Naive thymus-derived CD8-positive, alpha-beta T cell (primary cell): ENCODE data around the gene KLK3. TPM values are rescaled to one million over a fixed set of nuclear protein-coding genes. Genes with fewer than 3 reads are reported as not detected.

Experiments used
- ATAC-seq, 2 donors: fragments of 150-1000 bp; cut with Tn5 transposase in 1 of 2; sonication (Bioruptor Pico), chemical (Tn5 transposase) in 1 of 2; 1 replicate in 1 of 2; 2 replicates in 1 of 2; pipeline ENCODE4 v1.10.0; 2021; ENCODE audit warnings: mild to moderate bottlenecking in 2 of 2, moderate library complexity in 2 of 2
- POLR2A ChIA-PET: fragments of 350-600 bp; sonication (Branson Sonifier 250); formaldehyde crosslinking; loops from one replicate; lab custom pipeline; 2021; ENCODE audit warnings: antibody characterized with exemption; lab: Charles Lee
- DNase-seq, 10 donors: peaks; one replicate each; pipeline versions ENCODE4 v3.0.0 to v3.0.0-alpha.2; 2020 to 2022
- H3K27ac Mint-ChIP-seq, 10 donors: one replicate each; pipeline ENCODE4 v1.8.0; 2020 to 2022; ENCODE audit warnings: mild to moderate bottlenecking in 10 of 10, mixed read lengths in 10 of 10, moderate library complexity in 4 of 10, inconsistent platforms in 1 of 10
- H3K27me3 Mint-ChIP-seq, 5 donors: one replicate each; pipeline ENCODE4 v1.8.0; 2021 to 2022; ENCODE audit warnings: mixed read lengths in 5 of 5
- H3K36me3 Mint-ChIP-seq, 3 donors: one replicate each; pipeline ENCODE4 v1.8.0; 2020 to 2022; ENCODE audit warnings: mixed read lengths in 3 of 3, mild to moderate bottlenecking in 2 of 3, inconsistent platforms in 1 of 3
- H3K4me1 Mint-ChIP-seq, 4 donors: one replicate each; pipeline ENCODE4 v1.8.0; 2021 to 2022; ENCODE audit warnings: mixed read lengths in 4 of 4
- H3K4me3 Mint-ChIP-seq, 10 donors: one replicate each; pipeline ENCODE4 v1.8.0; 2020 to 2022; ENCODE audit warnings: mild to moderate bottlenecking in 10 of 10, mixed read lengths in 10 of 10, moderate library complexity in 6 of 10, inconsistent platforms in 1 of 10
- H3K9me3 Mint-ChIP-seq, 9 donors: one replicate each; pipeline ENCODE4 v1.8.0; 2020 to 2022; ENCODE audit warnings: mixed read lengths in 9 of 9, mild to moderate bottlenecking in 3 of 9, inconsistent platforms in 1 of 9, moderate library complexity in 1 of 9
- polyA plus RNA-seq, 3 donors: library from polyadenylated mRNA; unstranded; fragments of 300-500 nt; fragmentation: Illumina TruSeq; gene quantifications; one replicate each; pipeline ENCODE4 v1.2.3, GENCODE V29; 2021
- total RNA-seq, 8 experiments: library from RNA in 2 of 8; stranded (reverse) in 2 of 8; gene quantifications; one replicate each; pipeline ENCODE4 v1.2.3 and lab custom pipeline; 2021 to 2026

KLK3 gene
- total and polyA plus RNA-seq, 5 experiments from 2014 or later: not detected

DNA sequence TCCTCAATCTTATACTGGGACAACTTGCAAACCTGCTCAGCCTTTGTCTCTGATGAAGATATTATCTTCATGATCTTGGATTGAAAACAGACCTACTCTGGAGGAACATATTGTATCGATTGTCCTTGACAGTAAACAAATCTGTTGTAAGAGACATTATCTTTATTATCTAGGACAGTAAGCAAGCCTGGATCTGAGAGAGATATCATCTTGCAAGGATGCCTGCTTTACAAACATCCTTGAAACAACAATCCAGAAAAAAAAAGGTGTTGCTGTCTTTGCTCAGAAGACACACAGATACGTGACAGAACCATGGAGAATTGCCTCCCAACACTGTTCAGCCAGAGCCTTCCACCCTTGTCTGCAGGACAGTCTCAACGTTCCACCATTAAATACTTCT, 4.0 kb upstream of the KLK3 start:
- Mint-ChIP-seq H3K4me1 (no peaks in the 10 kb centered on the region), H3K9me3 (peaks cover 0 to 2% (median 0%) of the 10 kb centered on the region in 9 donors), H3K27me3 (peaks cover 29 to 60% (median 46%) of the 10 kb centered on the region in 5 donors), H3K4me3 (no peak overlapping the region), H3K36me3 (no peaks in the 10 kb centered on the region), H3K27ac (no peak overlapping the region)
- no peak for ATAC-seq
- DNase-seq: no peak
- POLR2A ChIA-PET: no interaction called here

DNA sequence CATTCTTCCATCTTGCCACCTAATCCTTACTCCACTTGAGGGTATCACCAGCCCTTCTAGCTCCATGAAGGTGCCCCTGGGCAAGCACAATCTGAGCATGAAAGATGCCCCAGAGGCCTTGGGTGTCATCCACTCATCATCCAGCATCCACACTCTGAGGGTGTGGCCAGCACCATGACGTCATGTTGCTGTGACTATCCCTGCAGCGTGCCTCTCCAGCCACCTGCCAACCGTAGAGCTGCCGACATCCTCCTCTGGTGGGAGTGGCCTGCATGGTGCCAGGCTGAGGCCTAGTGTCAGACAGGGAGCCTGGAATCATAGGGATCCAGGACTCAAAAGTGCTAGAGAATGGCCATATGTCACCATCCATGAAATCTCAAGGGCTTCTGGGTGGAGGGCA, 3.1 kb upstream of the KLK3 start:
- ATAC-seq: no peak
- H3K27ac Mint-ChIP-seq: no peak overlapping the region
- H3K9me3 Mint-ChIP-seq: peaks cover 0 to 2% (median 0%) of the 10 kb centered on the region in 9 donors
- no peaks in the 10 kb centered on the region for H3K4me1 Mint-ChIP-seq
- no peaks in the 10 kb centered on the region for H3K36me3 Mint-ChIP-seq
- DNase-seq: no peak
- POLR2A ChIA-PET: no interaction called here
- H3K4me3 Mint-ChIP-seq: no peak overlapping the region
- H3K27me3 Mint-ChIP-seq: peaks cover 36 to 66% (median 55%) of the 10 kb centered on the region in 5 donors

DNA sequence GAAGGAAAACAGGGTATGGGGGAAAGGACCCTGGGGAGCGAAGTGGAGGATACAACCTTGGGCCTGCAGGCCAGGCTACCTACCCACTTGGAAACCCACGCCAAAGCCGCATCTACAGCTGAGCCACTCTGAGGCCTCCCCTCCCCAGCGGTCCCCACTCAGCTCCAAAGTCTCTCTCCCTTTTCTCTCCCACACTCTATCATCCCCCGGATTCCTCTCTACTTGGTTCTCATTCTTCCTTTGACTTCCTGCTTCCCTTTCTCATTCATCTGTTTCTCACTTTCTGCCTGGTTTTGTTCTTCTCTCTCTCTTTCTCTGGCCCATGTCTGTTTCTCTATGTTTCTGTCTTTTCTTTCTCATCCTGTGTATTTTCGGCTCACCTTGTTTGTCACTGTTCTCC, 2.7 kb downstream of the KLK3 start:
- no peak for ATAC-seq
- no peaks in the 10 kb centered on the region for H3K36me3 Mint-ChIP-seq
- peaks cover 0 to 18% (median 9%) of the 10 kb centered on the region in 9 donors for H3K9me3 Mint-ChIP-seq
- H3K4me3 Mint-ChIP-seq: no peak overlapping the region
- H3K27ac Mint-ChIP-seq: no peak overlapping the region
- H3K27me3 Mint-ChIP-seq: peaks cover 52 to 70% (median 65%) of the 10 kb centered on the region in 5 donors
- peaks cover 0 to 4% (median 0%) of the 10 kb centered on the region in 4 donors for H3K4me1 Mint-ChIP-seq
- POLR2A ChIA-PET: no interaction called here
- no peak for DNase-seq

DNA sequence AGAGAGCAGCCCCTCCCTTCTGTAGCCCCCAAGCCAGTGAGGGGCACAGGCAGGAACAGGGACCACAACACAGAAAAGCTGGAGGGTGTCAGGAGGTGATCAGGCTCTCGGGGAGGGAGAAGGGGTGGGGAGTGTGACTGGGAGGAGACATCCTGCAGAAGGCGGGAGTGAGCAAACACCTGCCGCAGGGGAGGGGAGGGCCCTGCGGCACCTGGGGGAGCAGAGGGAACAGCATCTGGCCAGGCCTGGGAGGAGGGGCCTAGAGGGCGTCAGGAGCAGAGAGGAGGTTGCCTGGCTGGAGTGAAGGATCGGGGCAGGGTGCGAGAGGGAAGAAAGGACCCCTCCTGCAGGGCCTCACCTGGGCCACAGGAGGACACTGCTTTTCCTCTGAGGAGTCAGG, 4.2 kb downstream of the KLK3 start:
- POLR2A ChIA-PET: no interaction called here
- Mint-ChIP-seq H3K27ac (no peak overlapping the region), H3K4me1 (peaks cover 0 to 4% (median 0%) of the 10 kb centered on the region in 4 donors), H3K9me3 (peaks cover 0 to 18% (median 9%) of the 10 kb centered on the region in 9 donors), H3K27me3 (peaks cover 48 to 67% (median 62%) of the 10 kb centered on the region in 5 donors), H3K4me3 (no peak overlapping the region), H3K36me3 (no peaks in the 10 kb centered on the region)
- ATAC-seq: no peak
- no peak for DNase-seq

GRCh38 chr19:50859849-50860248, 5.1 kb downstream of the KLK3 start:
- Mint-ChIP-seq H3K27ac (no peak overlapping the region), H3K4me3 (no peak overlapping the region), H3K9me3 (peaks cover 0 to 18% (median 9%) of the 10 kb centered on the region in 9 donors), H3K4me1 (peaks cover 0 to 4% (median 0%) of the 10 kb centered on the region in 4 donors), H3K36me3 (no peaks in the 10 kb centered on the region), H3K27me3 (peaks cover 43 to 62% (median 58%) of the 10 kb centered on the region in 5 donors)
- POLR2A ChIA-PET: no interaction called here
- DNase-seq: no peak
- no peak for ATAC-seq

DNA sequence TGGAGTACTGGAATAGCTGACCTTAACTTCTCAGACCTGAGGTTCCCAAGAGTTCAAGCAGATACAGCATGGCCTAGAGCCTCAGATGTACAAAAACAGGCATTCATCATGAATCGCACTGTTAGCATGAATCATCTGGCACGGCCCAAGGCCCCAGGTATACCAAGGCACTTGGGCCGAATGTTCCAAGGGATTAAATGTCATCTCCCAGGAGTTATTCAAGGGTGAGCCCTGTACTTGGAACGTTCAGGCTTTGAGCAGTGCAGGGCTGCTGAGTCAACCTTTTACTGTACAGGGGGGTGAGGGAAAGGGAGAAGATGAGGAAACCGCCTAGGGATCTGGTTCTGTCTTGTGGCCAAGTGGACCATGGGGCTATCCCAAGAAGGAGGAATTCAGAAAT, 6.3 kb downstream of the KLK3 start:
- ATAC-seq: no peak
- H3K27ac Mint-ChIP-seq: no peak overlapping the region
- H3K36me3 Mint-ChIP-seq: no peaks in the 10 kb centered on the region
- POLR2A ChIA-PET: no interaction called here
- H3K27me3 Mint-ChIP-seq: peaks cover 33 to 54% (median 50%) of the 10 kb centered on the region in 5 donors
- no peak for DNase-seq
- peaks cover 0 to 18% (median 9%) of the 10 kb centered on the region in 9 donors for H3K9me3 Mint-ChIP-seq
- H3K4me3 Mint-ChIP-seq: no peak overlapping the region
- peaks cover 0 to 4% (median 0%) of the 10 kb centered on the region in 4 donors for H3K4me1 Mint-ChIP-seq

GRCh38 chr19:50861496-50862286, 7.0 kb downstream of the KLK3 start:
- no peak for DNase-seq
- peaks cover 32 to 54% (median 48%) of the 10 kb centered on the region in 5 donors for H3K27me3 Mint-ChIP-seq
- H3K36me3 Mint-ChIP-seq: no peaks in the 10 kb centered on the region

GRCh38 chr19:50869479-50869878, 14.8 kb downstream of the KLK3 start:
- no peak for ATAC-seq
- Mint-ChIP-seq H3K36me3 (no peaks in the 10 kb centered on the region), H3K27me3 (peaks cover 29 to 53% (median 44%) of the 10 kb centered on the region in 5 donors)

More at GRCh38 chr19:50861496-50862286, 7.0 kb downstream of the KLK3 start:
- POLR2A ChIA-PET: no interaction called here
- no peak for ATAC-seq
- Mint-ChIP-seq H3K27ac (no peak overlapping the region), H3K9me3 (peaks cover 0 to 18% (median 9%) of the 10 kb centered on the region in 9 donors), H3K4me3 (no peak overlapping the region), H3K4me1 (peaks cover 0 to 4% (median 0%) of the 10 kb centered on the region in 4 donors)

GRCh38 chr19:50870417-50871089, 15.8 kb downstream of the KLK3 start:
- no peaks in the 10 kb centered on the region for H3K36me3 Mint-ChIP-seq
- H3K9me3 Mint-ChIP-seq: no peaks in the 10 kb centered on the region
- POLR2A ChIA-PET: no interaction called here
- H3K27me3 Mint-ChIP-seq: peaks cover 29 to 46% (median 44%) of the 10 kb centered on the region in 5 donors
- H3K27ac Mint-ChIP-seq: no peak overlapping the region
- ATAC-seq: no peak
- H3K4me3 Mint-ChIP-seq: no peak overlapping the region
- H3K4me1 Mint-ChIP-seq: no peaks in the 10 kb centered on the region
- DNase-seq: no peak

More at GRCh38 chr19:50869479-50869878, 14.8 kb downstream of the KLK3 start:
- no peak overlapping the region for H3K4me3 Mint-ChIP-seq
- H3K27ac Mint-ChIP-seq: no peak overlapping the region
- DNase-seq: no peak
- POLR2A ChIA-PET: no interaction called here
- H3K9me3 Mint-ChIP-seq: no peaks in the 10 kb centered on the region
- no peaks in the 10 kb centered on the region for H3K4me1 Mint-ChIP-seq

- H3K4me3 Mint-ChIP-seq: no peak within 1 kb of the TSS
- H3K27ac Mint-ChIP-seq: no peak within 1 kb of the TSS
- H3K27me3 Mint-ChIP-seq: peaks cover 19 to 49% (median 31%) of the 10 kb centered on the region in 5 donors
- no peaks in the 10 kb centered on the region for H3K4me1 Mint-ChIP-seq
- POLR2A ChIA-PET: no interaction called here
- no peaks in the 10 kb centered on the region for H3K9me3 Mint-ChIP-seq
- ATAC-seq (no peak), DNase-seq (no peak)
- no peaks in the 10 kb centered on the region for H3K36me3 Mint-ChIP-seq
Observed at GRCh38 chr19:50873056-50873455, 18.3 kb downstream of the KLK3 start, which contains the start of gene KLK2. Gene KLK2 (plus strand): TSS chr19:50873439. CDS start chr19:50873474, 35 bp downstream.

GRCh38 chr19:50874211-50874610, 19.5 kb downstream of the KLK3 start:
- DNase-seq: no peak
- ATAC-seq: no peak
- Mint-ChIP-seq H3K27ac (no peak overlapping the region), H3K9me3 (peaks cover 0 to 2% (median 0%) of the 10 kb centered on the region in 9 donors), H3K4me3 (no peak overlapping the region), H3K4me1 (no peaks in the 10 kb centered on the region), H3K27me3 (peaks cover 20 to 54% (median 31%) of the 10 kb centered on the region in 5 donors), H3K36me3 (no peaks in the 10 kb centered on the region)
- POLR2A ChIA-PET: no interaction called here

DNA sequence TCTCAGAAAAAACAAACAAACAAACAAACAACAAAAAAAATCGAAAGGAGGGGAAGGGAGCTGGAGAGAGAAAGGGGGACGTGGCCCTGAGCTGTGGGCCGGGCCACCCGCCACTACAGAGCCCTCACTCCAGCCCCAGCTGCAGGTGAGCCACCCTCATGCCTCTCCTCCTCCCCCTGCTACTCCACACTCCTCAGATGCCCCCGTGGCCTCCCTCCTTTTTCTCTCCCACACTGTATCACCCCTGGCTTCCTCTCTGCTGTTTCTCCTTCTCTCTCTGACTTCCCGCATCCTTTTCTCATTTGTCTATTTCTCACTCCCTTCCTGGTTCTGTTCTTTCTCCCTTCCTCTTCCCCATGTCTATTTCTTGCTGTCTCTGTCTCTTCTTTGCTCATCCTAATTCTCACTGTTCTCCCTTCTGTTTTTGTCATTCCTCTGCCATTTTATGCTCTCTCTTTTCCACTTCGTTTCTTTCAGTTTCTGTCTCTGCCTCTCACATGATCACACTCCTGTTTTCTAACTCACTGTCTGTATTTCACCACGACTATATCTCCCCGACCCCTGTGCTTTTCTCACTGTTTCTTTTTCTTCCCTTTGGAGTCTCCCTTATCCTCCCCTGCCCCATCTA, 21.2 kb downstream of the KLK3 start:
- Mint-ChIP-seq H3K4me3 (no peak overlapping the region), H3K4me1 (no peaks in the 10 kb centered on the region), H3K27me3 (peaks cover 31 to 53% (median 38%) of the 10 kb centered on the region in 5 donors), H3K36me3 (no peaks in the 10 kb centered on the region), H3K9me3 (peaks cover 0 to 3% (median 0%) of the 10 kb centered on the region in 9 donors), H3K27ac (no peak overlapping the region)
- DNase-seq (no peak), ATAC-seq (no peak)
- POLR2A ChIA-PET: no interaction called here
